ENCODE data around the gene INTS2. TPM values are rescaled to one million over a fixed set of nuclear protein-coding genes. Genes with fewer than 3 reads are reported as not detected.
"Not testable (repeated sequence)": the region's sequence is repeated elsewhere in the genome, so short reads cannot be mapped to it uniquely, and the experiment has no call there.

Gene INTS2
- total RNA-seq, 1 donor from 2014 or later: 10.3 TPM

GRCh38 chr17:61826866-61827265, 100.9 kb downstream of the INTS2 start:
- DNase-seq (ENCODE audit: extremely low read depth, low read depth, low spot score): not testable (repeated sequence)

GRCh38 chr17:61826198-61826597, 101.6 kb downstream of the INTS2 start:
- not testable (repeated sequence) for DNase-seq (ENCODE audit: extremely low read depth, low read depth, low spot score)

GRCh38 chr17:61825448-61826137, 102.2 kb downstream of the INTS2 start:
- no peak for DNase-seq (ENCODE audit: extremely low read depth, low read depth, low spot score)

GRCh38 chr17:61822326-61823285, 105.2 kb downstream of the INTS2 start:
- DNase-seq (ENCODE audit: extremely low read depth, low read depth, low spot score): no peak

- DNase-seq (ENCODE audit: extremely low read depth, low read depth, low spot score): no peak
These were observed 106.1 kb downstream of the INTS2 start for GRCh38 chr17:61821655-61822054.

- not testable (repeated sequence) for DNase-seq (ENCODE audit: extremely low read depth, low read depth, low spot score)
These were observed 108.5 kb downstream of the INTS2 start for GRCh38 chr17:61819265-61819664.

GRCh38 chr17:61818225-61818624, 109.6 kb downstream of the INTS2 start:
- no peak for DNase-seq (ENCODE audit: extremely low read depth, low read depth, low spot score)

GRCh38 chr17:61817452-61817851, 110.3 kb downstream of the INTS2 start:
- DNase-seq (ENCODE audit: extremely low read depth, low read depth, low spot score): no peak

- no peak for DNase-seq (ENCODE audit: extremely low read depth, low read depth, low spot score)
These were observed 111.2 kb downstream of the INTS2 start for GRCh38 chr17:61816538-61816937.

GRCh38 chr17:61815863-61816503, 111.8 kb downstream of the INTS2 start:
- DNase-seq (ENCODE audit: extremely low read depth, low read depth, low spot score): no peak

Other genes starting within 250 kb of the INTS2 start
- gene BRIP1, start 64.5 kb downstream of the INTS2 start, total RNA-seq: 2.9 and 4.6 TPM in 2 replicates
- 35.6 and 45.1 TPM in 2 replicates for gene MED13, start 137.3 kb upstream of the INTS2 start, total RNA-seq